Hematopoietic multipotent progenitor cell treated with erythropoietin and hydrocortisone succinate and interleukin-3 and kit ligand, for 6 days (in vitro differentiated cells): ENCODE results near the gene SELENOO.

Experiments
- DNase-seq: peaks from one replicate; pipeline ENCODE4 v3.0.0-alpha.2; 2015

SELENOO gene, protein sequence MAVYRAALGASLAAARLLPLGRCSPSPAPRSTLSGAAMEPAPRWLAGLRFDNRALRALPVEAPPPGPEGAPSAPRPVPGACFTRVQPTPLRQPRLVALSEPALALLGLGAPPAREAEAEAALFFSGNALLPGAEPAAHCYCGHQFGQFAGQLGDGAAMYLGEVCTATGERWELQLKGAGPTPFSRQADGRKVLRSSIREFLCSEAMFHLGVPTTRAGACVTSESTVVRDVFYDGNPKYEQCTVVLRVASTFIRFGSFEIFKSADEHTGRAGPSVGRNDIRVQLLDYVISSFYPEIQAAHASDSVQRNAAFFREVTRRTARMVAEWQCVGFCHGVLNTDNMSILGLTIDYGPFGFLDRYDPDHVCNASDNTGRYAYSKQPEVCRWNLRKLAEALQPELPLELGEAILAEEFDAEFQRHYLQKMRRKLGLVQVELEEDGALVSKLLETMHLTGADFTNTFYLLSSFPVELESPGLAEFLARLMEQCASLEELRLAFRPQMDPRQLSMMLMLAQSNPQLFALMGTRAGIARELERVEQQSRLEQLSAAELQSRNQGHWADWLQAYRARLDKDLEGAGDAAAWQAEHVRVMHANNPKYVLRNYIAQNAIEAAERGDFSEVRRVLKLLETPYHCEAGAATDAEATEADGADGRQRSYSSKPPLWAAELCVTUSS

DNA sequence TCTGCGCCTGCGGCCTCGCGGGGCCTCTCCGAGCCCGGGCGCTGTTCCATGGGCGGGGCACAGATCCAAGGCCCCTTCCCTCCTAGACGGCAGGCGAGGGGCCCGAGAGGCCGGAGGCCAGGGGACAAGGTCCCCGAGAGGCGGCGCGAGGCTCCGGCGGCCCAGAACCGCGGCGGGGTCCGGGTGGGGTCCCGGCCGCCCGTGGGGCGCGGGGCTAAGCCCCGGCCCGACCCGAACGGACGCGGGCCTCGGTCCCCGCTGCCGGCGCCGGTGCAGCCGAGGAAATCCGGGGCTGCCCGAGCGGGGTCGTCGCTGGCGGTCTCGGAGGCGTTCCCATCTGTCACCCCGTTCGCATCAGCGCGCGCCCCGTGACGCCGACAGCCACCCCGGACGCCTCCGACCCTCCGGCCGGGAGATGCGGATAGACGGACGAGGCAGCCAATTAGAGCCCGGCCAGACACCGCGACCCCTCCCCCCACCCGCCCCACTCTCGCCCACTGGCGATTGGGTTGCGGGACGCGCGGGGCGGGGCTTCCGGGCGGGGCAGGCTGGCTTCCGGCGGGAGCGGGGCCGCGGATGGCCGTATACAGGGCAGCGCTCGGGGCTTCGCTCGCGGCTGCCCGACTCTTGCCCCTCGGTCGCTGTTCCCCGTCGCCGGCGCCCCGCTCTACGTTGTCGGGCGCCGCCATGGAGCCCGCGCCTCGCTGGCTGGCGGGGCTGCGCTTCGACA, at the start of gene SELENOO:
TSS of gene SELENOO (plus strand) at position 551 of the 730 bp plus-strand sequence. CDS start at position 577, 26 bp downstream.
- peak; percentile 93 for DNase-seq

DNA sequence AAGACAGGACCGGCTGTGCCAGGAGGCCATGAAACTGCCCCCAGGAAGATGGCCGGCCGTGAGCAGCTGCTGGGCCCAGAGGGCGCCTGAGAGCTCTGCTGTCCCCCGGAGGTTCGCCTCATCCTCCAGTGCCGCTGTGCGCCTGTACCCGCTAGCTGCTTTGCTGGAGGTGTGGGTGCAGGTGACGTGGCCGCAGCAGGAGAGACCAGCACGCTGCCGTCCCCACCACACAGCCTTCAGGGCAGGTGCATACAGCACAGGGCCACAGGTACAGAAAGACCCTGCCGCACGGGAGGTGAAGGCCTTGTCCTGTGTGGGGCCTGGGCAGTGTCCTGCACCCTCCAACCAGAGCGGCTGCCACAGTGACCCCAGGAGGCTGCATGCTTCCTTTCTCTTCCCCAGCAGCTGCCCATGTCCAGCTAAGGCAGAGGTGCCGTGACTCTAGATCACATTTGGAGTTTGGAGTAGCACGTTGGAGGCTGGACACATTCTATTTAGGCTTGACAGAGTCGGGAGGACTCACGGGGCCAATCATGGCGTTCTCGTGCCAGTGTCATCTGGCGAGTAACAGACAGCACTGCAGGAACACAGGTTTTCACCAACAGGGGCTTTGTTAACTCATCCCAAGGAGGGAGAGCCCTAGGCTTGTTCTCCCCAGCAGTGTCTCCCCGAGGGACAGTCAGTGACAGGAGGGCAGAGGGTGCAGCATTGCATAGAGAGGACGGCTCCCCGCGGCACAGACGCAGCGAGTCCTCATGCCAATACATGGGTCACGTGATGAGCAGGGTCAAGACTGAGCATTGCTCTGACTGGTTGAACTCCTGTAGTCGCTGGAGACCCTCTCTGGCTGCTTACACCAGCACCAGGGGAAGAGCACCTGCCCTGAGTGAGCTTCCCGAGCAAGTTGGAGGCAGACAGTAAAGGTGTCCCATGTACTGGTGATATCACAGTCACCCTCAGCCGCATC, 49.0 kb upstream of the SELENOO start:
- no peak for DNase-seq

DNA sequence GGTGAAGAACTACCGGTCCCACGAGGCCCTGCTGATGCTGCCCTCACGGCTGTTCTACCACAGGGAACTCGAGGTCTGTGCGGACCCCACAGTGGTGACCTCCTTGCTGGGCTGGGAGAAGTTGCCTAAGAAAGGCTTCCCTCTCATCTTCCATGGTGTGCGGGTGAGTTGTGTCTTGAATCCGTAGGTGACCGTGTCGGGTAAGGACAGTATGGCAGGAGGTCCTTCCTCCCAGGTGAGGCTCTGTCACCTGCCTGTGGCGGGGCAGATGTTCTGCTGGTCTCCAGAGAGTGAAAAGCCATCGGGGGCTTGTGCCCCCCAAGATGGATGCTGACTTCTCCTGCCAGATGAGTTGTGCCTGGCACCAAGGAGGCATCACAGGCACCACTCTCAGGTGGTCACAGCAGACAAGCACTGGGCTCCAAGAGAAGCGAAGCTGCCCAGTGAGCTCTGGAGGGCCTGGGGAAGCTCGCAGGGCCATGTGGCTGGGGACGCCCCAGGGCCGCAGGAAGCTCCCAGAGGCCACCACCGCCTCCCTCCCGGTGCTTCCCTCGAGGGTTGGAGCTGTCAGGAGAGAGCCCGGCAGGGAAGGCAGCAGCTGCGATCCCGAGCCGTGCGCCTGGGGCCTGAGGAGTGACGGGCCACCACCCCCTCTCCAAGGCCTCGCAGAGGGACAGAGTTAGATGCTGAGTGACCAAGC, 47.6 kb upstream of the SELENOO start:
- DNase-seq = no peak

DNA sequence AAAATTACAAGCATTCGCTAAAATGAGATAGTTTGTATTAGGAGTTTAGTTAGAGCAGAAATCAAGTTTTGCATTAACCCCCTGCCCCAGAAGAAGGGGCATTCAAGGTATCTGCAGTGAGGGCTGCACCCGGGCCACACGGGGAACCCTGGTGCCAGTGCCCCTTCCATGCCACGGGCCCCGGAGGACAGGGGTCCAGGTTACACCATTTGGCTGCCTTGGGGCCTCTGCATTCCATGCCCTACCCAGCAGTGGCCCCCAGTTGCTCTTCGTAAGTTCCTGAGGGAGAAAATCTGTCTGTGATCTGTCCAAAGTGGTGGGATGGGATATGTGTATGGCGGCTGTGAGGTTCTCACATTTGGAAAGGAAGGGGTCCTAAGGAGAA, 47.1 kb upstream of the SELENOO start:
- no peak for DNase-seq

DNA sequence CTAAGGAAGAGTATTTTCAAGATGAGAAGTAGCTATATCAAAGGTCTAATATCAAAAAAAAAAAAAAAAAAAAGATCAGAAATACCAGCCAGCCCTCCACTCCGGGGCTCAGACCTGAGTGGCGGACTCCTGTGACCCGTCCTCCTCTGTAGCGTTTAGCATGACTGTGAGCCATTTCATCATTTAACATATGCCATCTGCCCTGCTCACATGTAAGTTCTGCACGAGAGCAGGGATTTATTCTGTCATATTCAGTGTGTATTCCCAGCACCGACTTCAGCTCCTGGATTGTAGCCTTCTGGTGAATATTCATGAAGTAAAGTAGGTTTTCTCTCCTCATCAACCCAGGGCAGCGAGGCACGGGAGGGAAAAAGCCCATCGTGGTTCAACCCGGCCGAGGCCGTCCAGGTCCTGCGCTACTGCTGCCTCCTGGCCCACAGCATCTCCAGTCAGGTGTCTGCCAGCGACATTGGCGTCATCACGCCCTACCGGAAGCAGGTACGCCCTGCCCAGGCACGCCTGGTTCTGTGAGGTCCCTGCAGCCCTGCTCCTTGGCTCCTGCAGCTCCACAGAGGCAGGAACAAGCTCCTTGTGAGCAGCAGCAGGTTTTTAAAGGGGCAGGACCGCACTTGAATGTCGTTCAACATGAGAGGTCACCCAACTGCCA, 43.0 kb upstream of the SELENOO start:
- DNase-seq = no peak

DNA sequence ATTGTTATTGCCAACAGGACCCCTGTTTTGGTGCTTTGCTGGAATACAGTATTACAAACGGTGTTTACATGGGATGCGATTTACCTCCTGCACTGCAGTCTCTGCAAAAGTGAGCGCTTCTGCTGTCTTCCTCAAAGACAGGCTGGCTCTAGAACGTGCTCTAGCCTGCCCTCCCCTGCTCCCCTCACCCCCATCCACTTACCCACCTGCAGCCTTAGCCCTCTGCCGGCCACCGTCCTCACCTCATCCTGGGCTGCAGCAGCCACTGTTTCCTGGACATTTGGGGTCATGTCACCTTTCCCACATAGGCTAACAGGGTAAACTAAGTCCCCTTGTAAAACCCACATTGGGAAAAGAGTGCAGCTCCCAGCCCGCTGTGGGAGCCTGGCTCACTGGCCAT, 39.9 kb upstream of the SELENOO start:
- no peak for DNase-seq

DNA sequence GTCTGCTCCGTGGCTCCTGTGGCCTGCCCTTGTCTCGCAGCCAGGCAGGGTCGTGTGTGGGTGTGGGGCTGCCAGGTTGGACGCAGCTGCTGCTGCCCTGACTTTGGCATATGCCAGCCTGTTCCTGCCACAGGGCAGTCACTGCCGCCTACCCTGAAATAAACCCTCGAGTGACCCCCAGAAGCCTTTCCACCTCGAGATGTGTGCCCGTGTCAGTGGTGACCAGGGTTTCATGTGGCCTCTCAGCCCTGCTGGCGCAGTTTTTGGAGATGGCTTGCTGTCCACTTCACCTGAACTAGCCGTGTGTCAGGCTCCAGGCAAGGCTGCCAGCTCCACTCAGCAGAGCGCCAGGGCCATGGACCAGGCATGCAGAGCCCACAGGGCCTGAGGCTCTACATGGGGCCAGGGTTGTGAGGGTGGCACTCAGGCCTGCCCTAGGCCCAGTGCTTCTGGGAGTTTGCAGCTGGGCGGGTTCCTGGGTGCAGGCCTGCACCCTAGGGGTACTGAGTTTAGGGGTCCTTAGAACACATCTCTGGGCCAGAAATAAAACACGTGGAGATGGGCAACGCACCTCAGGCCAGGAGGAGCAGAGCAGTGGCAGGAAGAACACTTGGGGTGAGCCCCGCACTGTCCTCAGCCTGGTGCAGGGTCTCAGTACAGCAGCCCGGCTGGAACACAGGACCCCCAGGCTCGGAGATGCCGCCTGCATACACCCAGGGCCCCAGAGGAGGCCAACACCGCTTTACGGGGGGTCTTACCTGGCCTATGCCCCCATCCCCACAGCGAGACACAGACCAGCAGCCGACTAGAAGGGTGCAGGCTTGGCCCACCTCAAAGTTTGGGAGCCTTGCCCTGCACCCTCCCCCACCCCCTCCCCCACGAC, 39.1 kb upstream of the SELENOO start:
- no peak for DNase-seq

DNA sequence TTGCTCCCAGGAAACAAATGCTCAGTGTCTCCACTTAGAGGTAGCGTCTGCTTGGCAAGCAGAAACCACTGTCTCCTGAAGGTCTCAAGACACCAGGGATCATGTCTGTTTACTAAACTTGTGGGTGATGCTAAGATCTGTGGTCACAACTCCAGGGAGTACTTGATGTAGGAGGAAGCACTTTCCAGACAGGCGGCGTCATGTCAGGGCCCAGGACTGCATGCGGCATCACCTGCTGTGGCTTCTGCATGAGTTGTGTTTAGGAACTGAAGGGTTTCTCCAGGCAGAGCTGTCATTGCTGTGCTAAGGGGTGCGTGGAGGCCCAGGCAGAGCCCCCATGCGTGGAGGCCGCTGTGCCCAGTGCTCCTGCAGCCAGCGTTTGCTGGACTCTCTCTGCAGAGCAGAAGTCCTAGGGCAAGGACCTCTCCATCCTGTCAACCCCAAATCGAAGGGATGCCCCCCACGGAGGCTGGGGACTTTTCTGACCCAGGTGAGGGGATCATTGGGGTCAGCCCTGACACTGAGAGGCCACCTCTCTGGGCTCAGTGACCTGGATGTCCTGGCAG, 38.3 kb upstream of the SELENOO start:
- no peak for DNase-seq

DNA sequence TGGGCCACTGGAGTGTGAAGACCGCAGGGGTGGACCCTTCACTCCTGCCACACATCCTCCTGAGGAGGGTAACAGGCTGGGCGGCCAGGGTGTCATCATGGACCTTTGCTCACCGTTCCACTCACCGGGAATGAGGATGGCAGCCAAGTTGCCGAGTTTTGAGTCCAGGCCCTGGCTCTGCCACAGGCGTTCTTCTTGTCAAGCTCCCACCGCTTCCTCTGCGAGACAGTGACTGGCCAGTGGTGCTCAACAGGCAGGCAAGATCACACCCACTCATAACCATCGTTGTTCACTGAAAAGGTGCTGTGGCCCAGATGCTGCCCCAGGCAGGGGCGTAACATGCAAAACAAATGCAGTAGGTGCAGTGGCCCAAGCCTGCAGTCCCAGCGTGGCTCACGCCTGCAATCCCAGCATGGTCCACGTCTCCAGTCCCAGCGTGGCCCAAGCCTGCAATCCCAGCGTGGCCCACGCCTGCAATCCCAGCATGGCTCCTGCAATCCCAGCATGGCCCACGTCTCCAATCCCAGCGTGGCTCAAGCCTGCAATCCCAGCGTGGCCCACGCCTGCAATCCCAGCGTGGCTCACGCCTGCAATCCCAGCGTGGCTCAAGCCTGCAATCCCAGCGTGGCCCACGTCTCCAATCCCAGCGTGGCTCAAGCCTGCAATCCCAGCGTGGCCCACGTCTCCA, 35.2 kb upstream of the SELENOO start:
- DNase-seq = no peak

DNA sequence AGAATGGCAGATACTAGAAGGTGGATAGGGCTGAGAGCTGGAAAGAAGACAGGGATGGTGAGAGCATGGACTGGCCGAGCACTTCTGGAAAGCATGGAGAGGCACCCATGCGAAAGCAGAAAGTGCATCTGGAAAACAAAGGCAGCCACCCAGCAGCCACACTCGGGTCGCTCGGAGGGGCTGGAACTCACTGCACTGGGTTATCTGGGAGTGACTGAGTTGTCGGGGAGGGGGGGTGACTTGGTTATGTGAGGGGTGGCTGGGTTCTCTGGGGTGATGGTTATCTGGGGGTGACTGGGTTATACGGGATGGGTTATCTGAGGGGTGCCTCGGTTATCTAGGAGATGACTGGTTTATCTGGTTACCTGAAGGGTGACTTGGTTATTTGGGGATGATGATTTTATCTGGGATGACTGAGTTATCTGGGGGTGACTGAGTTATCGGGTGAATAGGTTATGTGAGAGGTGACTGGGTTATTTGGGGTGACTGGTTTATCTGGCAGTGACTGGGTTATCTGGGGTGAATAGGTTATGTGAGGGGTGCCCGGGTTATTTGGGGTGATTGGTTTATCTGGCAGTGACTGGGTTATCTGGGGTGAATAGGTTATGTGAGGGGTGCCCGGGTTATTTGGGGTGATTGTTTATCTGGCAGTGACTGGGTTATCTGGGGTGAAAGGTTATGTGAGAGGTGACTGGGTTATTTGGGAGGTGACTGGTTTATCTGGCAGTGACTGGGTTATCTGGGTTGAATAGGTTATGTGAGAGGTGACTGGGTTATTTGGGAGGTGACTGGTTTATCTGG, 32.9 kb upstream of the SELENOO start:
- DNase-seq = no peak

DNA sequence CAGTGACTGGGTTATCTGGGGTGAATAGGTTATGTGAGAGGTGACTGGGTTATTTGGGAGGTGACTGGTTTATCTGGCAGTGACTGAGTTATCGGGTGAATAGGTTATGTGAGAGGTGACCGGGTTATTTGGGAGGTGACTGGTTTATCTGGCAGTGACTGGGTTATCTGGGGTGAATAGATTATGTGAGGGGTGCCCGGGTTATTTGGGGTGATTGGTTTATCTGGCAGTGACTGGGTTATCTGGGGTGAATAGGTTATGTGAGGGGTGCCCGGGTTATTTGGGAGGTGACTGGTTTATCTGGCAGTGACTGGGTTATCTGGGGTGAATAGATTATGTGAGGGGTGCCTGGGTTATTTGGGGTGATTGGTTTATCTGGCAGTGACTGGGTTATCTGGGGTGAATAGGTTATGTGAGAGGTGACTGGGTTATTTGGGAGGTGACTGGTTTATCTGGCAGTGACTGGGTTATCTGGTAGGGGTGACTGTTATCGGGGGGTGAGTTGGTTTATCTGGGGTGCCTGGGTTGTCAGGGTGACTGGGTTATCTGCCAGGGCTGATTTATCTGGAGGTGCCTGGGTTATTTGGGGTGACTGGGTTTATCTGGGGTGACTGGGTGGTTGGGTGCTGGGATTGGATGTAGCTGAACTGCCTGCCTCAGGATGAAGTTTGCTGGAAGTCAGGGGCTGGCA, 32.2 kb upstream of the SELENOO start:
- DNase-seq = peak; percentile 35

DNA sequence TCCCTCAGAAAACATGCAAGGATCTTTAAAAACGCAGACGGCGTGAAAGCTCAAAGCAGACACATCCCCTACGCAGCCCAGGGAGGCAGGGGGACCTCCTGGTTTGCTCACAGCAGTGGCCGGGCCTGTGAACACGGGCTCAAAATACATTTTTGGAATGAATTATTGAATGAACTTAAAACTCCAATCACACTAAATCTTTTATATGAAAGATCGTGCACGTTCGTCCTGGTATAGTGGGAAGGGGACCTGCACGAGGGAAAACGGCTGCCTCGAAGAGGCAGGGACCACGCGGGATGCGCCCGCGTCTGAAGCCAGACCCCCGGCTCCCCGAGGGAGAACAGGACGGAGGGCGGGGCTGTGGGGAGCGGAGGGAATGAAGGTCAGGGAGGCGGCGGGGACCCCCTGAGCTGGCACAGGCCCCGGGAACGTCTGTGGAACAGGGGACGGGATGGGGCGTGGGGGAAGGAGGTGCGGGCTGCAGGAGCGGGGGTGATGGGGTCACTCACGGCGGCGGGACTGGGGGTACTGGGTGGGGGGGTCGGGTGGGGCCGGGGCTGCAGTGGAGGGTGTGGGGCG, 31.5 kb upstream of the SELENOO start:
- DNase-seq = no peak

DNA sequence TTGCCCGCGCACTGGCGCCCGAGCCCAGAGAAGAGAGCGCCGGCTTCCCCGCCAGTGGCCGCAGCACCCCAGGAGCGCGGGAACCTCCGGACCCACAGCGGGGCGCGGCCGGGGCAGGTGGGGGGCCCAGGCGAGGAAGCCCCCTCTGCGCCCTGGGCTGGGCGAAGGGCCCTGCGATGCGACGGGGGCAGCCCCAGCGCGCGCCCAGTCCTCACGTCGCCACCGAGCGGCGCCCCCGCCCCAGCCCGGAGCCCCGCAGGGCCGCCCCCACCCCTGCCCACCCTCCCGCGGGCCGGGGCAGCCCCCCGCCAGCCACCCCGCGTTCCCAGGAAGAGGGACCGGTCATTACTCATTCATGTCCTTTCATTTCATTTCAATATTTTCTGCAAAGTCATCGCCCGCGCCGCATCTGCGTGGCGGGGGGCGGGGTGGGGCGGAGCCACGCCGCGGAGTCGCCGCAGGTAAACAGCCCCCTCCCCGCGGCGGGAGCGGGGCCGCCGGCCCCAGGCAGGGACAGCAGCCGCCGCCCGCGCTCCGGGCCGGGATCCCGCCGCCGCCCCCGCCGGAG, 31.0 kb upstream of the SELENOO start:
- peak; percentile 60 for DNase-seq

DNA sequence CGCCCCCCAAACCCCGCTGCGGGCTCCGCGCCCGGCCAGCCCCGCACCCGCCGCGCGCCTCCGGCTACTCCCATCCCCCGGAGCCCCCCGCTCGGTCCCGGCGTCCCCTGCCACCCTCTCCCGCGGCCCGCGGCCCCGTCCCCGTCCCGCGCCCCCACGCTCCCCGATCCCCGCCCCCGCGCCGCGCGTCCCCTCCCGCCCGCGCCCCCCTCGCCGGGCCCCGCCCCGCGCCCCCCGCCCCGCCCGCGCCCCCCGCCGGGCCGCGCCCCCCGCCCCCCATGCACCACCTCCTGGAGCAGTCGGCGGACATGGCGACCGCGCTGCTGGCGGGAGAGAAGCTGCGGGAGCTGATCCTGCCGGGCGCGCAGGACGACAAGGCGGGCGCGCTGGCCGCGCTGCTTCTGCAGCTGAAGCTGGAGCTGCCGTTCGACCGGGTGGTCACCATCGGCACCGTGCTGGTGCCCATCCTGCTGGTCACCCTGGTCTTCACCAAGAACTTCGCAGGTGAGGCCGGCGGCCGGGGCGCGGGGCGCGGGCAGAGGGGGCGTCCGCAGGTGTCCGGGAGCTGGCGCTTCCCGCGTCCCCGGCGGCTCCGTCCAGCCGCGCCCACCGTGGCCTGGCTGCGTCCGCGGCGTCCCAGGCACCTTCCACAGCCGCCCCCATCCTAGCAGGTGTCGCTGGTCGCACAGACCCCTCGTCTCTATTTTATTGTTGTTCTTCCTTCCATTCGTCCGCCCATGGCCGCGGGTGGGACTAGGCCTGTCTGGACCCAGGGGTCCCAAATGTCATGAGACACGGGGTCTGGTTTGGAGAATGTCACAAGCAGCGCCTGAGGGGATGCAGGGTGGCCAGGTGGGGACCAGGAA, 30.1 kb upstream of the SELENOO start, which contains the start of gene PANX2:
TSS of gene PANX2 (plus strand) at position 279 of the 866 bp plus-strand sequence. CDS start at position 279, 0 bp downstream.
- DNase-seq = no peak

DNA sequence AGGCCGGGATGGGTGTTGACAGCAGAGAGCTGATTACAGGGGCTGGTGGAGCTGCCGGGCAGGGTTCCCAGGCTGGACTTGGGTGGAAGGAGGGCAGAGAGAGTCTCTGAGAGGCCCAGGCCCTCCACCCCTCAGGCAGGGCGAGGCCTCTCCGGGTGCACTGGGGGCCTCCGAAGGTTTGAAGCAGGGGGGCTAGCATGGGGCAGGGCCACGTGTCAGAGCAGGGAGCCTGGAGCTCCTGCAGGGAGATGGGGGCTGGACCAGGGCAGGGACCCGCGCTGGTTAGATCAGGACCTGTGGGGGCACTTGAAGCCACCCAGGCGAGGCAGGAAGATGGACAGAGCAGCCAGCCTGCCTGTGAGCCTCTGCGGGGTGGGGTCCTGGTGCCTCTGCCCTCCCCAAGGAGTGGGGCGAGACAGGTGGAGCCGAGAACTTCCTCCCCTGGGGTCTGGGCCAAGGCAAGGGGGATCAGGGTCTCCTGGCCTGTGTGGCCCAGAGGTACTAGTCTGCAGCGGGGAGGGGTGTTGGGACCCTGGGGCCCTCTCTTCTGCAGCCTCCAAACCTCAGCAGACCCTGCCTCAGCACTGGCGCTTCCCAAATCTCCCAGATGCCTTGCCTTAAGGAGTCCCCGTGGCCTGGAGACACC, 29.4 kb upstream of the SELENOO start:
- no peak for DNase-seq
